DLD1 (cell line): ENCODE results near the gene DUSP8.
"Not testable (repeated sequence)": the region's sequence is repeated elsewhere in the genome, so short reads cannot be mapped to it uniquely, and the experiment has no call there.

ENCODE experiments used
- in situ Hi-C: cut with HindIII; loops from 2 replicates; pipeline ENCODE4 v1.10.0; 2017; ENCODE audit warnings: low sequenced_read_pairs

Gene DUSP8

GRCh38 chr11:1589996-1590395 lies 17.9 kb upstream of the DUSP8 start:
- in situ Hi-C loops, result no loop called here

GRCh38 chr11:1589191-1589963 lies 17.3 kb upstream of the DUSP8 start:
- in situ Hi-C loops, result not testable (repeated sequence)

GRCh38 chr11:1586699-1587098 lies 14.6 kb upstream of the DUSP8 start:
- in situ Hi-C loops, result no loop called here

GRCh38 chr11:1584661-1585370 lies 12.7 kb upstream of the DUSP8 start, which contains the start of gene KRTAP5-1:
TSS of gene KRTAP5-1 (minus strand) at chr11:1585283. CDS start at chr11:1585249, 34 bp downstream.
- in situ Hi-C loops, result not testable (repeated sequence)

GRCh38 chr11:1582909-1583308 lies 10.8 kb upstream of the DUSP8 start:
- in situ Hi-C loops, result not testable (repeated sequence)

GRCh38 chr11:1581976-1582375 lies 9.9 kb upstream of the DUSP8 start:
- in situ Hi-C loops, result no loop called here

- in situ Hi-C loops, result no loop called here
Observed at GRCh38 chr11:1576825-1577224, 4.8 kb upstream of the DUSP8 start.

GRCh38 chr11:1575756-1576155 lies 3.7 kb upstream of the DUSP8 start:
- in situ Hi-C loops, result not testable (repeated sequence)

- in situ Hi-C loops, result no loop called here
Observed at GRCh38 chr11:1574933-1575242, 2.8 kb upstream of the DUSP8 start.

- in situ Hi-C loops, result no loop called here
Observed at GRCh38 chr11:1574238-1574932, 2.3 kb upstream of the DUSP8 start.

GRCh38 chr11:1573903-1574237 lies 1.8 kb upstream of the DUSP8 start:
- in situ Hi-C loops, result no loop called here

GRCh38 chr11:1573077-1573902 lies 1.2 kb upstream of the DUSP8 start:
- in situ Hi-C loops, result no loop called here

GRCh38 chr11:1571760-1572196 lies 293 bp downstream of the DUSP8 start:
- in situ Hi-C loops, result no loop called here

- in situ Hi-C loops, result no loop called here
Observed at GRCh38 chr11:1570896-1571759, 943 bp downstream of the DUSP8 start.

GRCh38 chr11:1570531-1570895 lies 1.6 kb downstream of the DUSP8 start:
- in situ Hi-C loops, result no loop called here

- in situ Hi-C loops, result no loop called here
Observed at GRCh38 chr11:1570001-1570453, 2.0 kb downstream of the DUSP8 start.

GRCh38 chr11:1569251-1569780 lies 2.8 kb downstream of the DUSP8 start:
- in situ Hi-C loops, result no loop called here

GRCh38 chr11:1568441-1568911 lies 3.6 kb downstream of the DUSP8 start:
- in situ Hi-C loops, result no loop called here

GRCh38 chr11:1567721-1568100 lies 4.4 kb downstream of the DUSP8 start:
- in situ Hi-C loops, result no loop called here
